CD4-positive, CD25-positive, alpha-beta regulatory T cell (primary cell): Measurements from ENCODE around the gene RAPGEF4. TPM values are rescaled to one million over a fixed set of nuclear protein-coding genes. Genes with fewer than 3 reads are reported as not detected.

Experiments used
- ATAC-seq, 2 donors: fragments of 150-1000 bp; cut with Tn5 transposase; one replicate each; pipeline ENCODE4 v1.10.0; 2021; ENCODE audit warnings: low read depth in 2 of 2, moderate number of reproducible peaks in 2 of 2, moderate library complexity in 1 of 2
- DNase-seq, 3 donors: peaks; one replicate each; pipeline versions ENCODE4 v3.0.0 to v3.0.0-alpha.2; 2012 to 2022; ENCODE audit warnings: mixed read lengths in 1 of 3
- H3K27ac ChIP-seq: one replicate; pipeline ENCODE4 v1.7.0; 2013; ENCODE audit warnings: mild to moderate bottlenecking, low read length; ENCODE audit not compliant: insufficient read depth, poor library complexity, severe bottlenecking
- H3K27me3 ChIP-seq: one replicate; pipeline ENCODE4 v1.7.0; 2013; ENCODE audit warnings: low read length; ENCODE audit not compliant: control insufficient read depth, insufficient read depth
- H3K36me3 ChIP-seq: one replicate; pipeline ENCODE4 v1.7.0; 2013; ENCODE audit warnings: mild to moderate bottlenecking, low read length, moderate library complexity; ENCODE audit not compliant: control insufficient read depth, insufficient read depth
- H3K4me1 ChIP-seq: 2 replicates; pipeline ENCODE4 v1.7.0; 2013; ENCODE audit warnings: mild to moderate bottlenecking, low read length; ENCODE audit not compliant: insufficient read depth, control insufficient read depth, poor library complexity, severe bottlenecking
- H3K4me3 ChIP-seq: one replicate; pipeline ENCODE4 v1.7.0; 2013; ENCODE audit warnings: low read depth, mild to moderate bottlenecking, low read length, moderate library complexity
- H3K9me3 ChIP-seq, 2 experiments: 1 replicate in 1 of 2; 2 replicates in 1 of 2; pipeline ENCODE4 v1.7.0; 2013; ENCODE audit warnings: low read length in 2 of 2, mild to moderate bottlenecking in 1 of 2, moderate library complexity in 1 of 2; ENCODE audit not compliant: control insufficient read depth in 2 of 2
- H3K27ac Mint-ChIP-seq, 3 donors: one replicate each; pipeline ENCODE4 v1.8.0; 2020 to 2022; ENCODE audit warnings: mild to moderate bottlenecking in 3 of 3, mixed read lengths in 3 of 3, moderate library complexity in 2 of 3
- H3K27me3 Mint-ChIP-seq: one replicate; pipeline ENCODE4 v1.8.0; 2022; ENCODE audit warnings: mild to moderate bottlenecking, mixed read lengths
- H3K36me3 Mint-ChIP-seq: one replicate; pipeline ENCODE4 v1.8.0; 2020; ENCODE audit warnings: mixed read lengths
- H3K4me1 Mint-ChIP-seq, 4 donors: one replicate each; pipeline ENCODE4 v1.8.0; 2020 to 2022; ENCODE audit warnings: mixed read lengths in 4 of 4, mild to moderate bottlenecking in 1 of 4
- H3K4me3 Mint-ChIP-seq, 4 donors: one replicate each; pipeline ENCODE4 v1.8.0; 2020 to 2022; ENCODE audit warnings: mild to moderate bottlenecking in 4 of 4, mixed read lengths in 4 of 4, moderate library complexity in 3 of 4
- H3K9me3 Mint-ChIP-seq, 7 donors: one replicate each; pipeline ENCODE4 v1.8.0; 2020 to 2022; ENCODE audit warnings: mixed read lengths in 7 of 7, mild to moderate bottlenecking in 3 of 7, moderate library complexity in 2 of 7
- polyA plus RNA-seq, 4 donors: library from polyadenylated mRNA; unstranded; fragments of 300-500 nt; fragmentation: Illumina TruSeq; gene quantifications; one replicate each; pipeline ENCODE4 v1.2.3, GENCODE V29; 2021
- total RNA-seq: library from RNA; stranded (reverse); gene quantifications from one replicate; pipeline ENCODE4 v1.2.3, GENCODE V29; 2022

The RAPGEF4 gene
- total and polyA plus RNA-seq, 5 donors from 2014 or later = 1.4 TPM; not detected in 4

GRCh38 chr2:172821370-172822338 is 86.0 kb downstream of the RAPGEF4 start:
- no peaks in the 10 kb centered on the region for H3K36me3 ChIP-seq
- Mint-ChIP-seq H3K36me3 (no peaks in the 10 kb centered on the region), H3K9me3 (no peaks in the 10 kb centered on the region), H3K27me3 (no peaks in the 10 kb centered on the region), H3K27ac (no peak overlapping the region), H3K4me3 (no peak overlapping the region), H3K4me1 (no peaks in the 10 kb centered on the region)
- H3K27me3 ChIP-seq = no peaks in the 10 kb centered on the region
- no peaks in the 10 kb centered on the region for H3K4me1 ChIP-seq
- DNase-seq (no peak), ATAC-seq (no peak)
- no peak overlapping the region for H3K4me3 ChIP-seq
- no peak overlapping the region for H3K27ac ChIP-seq
- no peaks in the 10 kb centered on the region for H3K9me3 ChIP-seq

- no peak overlapping the region for H3K27ac ChIP-seq
- Mint-ChIP-seq H3K4me3 (no peak overlapping the region), H3K27ac (no peak overlapping the region), H3K9me3 (no peaks in the 10 kb centered on the region), H3K4me1 (no peaks in the 10 kb centered on the region), H3K27me3 (no peaks in the 10 kb centered on the region), H3K36me3 (no peaks in the 10 kb centered on the region)
- no peaks in the 10 kb centered on the region for H3K36me3 ChIP-seq
- H3K4me1 ChIP-seq = no peaks in the 10 kb centered on the region
- H3K4me3 ChIP-seq = no peak overlapping the region
- H3K27me3 ChIP-seq = no peaks in the 10 kb centered on the region
- DNase-seq (no peak), ATAC-seq (no peak)
- no peaks in the 10 kb centered on the region for H3K9me3 ChIP-seq
These were observed 86.9 kb downstream of the RAPGEF4 start for GRCh38 chr2:172822585-172822984.

DNA sequence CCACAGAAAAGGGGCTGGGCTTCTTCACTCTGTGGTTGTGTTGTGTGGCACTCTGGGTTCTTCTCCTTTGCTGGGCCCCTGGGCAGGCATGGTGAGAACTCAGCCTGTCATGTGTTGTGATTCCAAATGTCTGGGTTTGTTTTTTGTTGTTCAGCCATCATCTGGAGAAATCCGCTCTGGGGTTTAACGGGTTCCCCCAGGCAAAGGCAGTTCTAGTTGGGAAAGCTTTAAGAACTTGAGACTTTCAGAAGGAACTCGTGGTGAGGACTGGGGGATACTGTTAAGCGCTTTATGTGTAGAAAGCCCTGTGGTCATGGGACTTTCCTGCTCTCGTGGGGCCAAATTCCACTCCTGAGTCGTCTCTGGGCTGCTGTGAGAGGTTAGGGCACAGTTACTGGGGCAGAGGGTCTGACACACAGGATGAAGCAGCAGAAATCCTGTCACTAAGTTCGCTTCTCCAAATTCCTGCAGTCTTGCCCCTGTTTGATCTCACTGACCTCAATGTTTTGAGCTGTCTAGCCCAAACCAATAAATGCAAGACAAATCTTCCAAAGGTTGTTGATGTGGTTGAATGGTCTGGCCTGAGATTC is 87.7 kb downstream of the RAPGEF4 start:
- Histone ChIP-seq H3K4me3 (no peak overlapping the region), H3K9me3 (no peaks in the 10 kb centered on the region), H3K27me3 (no peaks in the 10 kb centered on the region), H3K27ac (no peak overlapping the region), H3K36me3 (no peaks in the 10 kb centered on the region), H3K4me1 (no peaks in the 10 kb centered on the region)
- no peaks in the 10 kb centered on the region for H3K9me3 Mint-ChIP-seq
- no peak overlapping the region for H3K27ac Mint-ChIP-seq
- no peak for ATAC-seq
- no peak for DNase-seq
- H3K36me3 Mint-ChIP-seq = no peaks in the 10 kb centered on the region
- no peak overlapping the region for H3K4me3 Mint-ChIP-seq
- H3K27me3 Mint-ChIP-seq = no peaks in the 10 kb centered on the region
- no peaks in the 10 kb centered on the region for H3K4me1 Mint-ChIP-seq

- Histone ChIP-seq H3K36me3 (no peaks in the 10 kb centered on the region), H3K27me3 (no peaks in the 10 kb centered on the region), H3K4me1 (no peaks in the 10 kb centered on the region), H3K27ac (no peak overlapping the region), H3K9me3 (no peaks in the 10 kb centered on the region), H3K4me3 (no peak overlapping the region)
- no peak for DNase-seq
- Mint-ChIP-seq H3K36me3 (no peaks in the 10 kb centered on the region), H3K27me3 (no peaks in the 10 kb centered on the region), H3K4me3 (no peak overlapping the region), H3K4me1 (no peaks in the 10 kb centered on the region), H3K27ac (no peak overlapping the region), H3K9me3 (no peaks in the 10 kb centered on the region)
- no peak for ATAC-seq
These were observed 90.9 kb downstream of the RAPGEF4 start for GRCh38 chr2:172826522-172826921.

DNA sequence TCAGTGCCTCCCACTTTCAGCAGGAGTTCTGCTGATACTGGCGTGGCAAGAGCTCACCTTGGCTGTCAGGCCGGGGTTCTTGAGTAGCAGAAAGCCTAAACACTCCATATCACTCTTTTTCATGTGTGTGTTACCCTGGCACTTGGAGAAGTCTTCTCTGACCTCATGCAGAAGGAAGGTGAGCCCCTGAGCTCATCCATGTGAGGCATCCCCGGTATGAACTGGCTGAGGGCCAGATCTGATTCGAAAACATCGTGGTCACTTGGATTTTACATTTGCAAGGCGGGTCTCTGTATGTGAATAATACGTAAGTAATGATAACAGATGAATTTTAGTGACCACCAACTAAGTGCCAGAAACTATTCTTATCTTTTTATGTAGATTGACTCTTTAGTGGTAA is 93.6 kb downstream of the RAPGEF4 start:
- Histone ChIP-seq H3K4me1 (no peaks in the 10 kb centered on the region), H3K36me3 (no peaks in the 10 kb centered on the region), H3K4me3 (no peak overlapping the region), H3K27me3 (no peaks in the 10 kb centered on the region), H3K9me3 (no peaks in the 10 kb centered on the region), H3K27ac (no peak overlapping the region)
- Mint-ChIP-seq H3K9me3 (no peaks in the 10 kb centered on the region), H3K4me1 (no peaks in the 10 kb centered on the region), H3K4me3 (no peak overlapping the region), H3K27ac (no peak overlapping the region), H3K27me3 (peaks cover 4% of the 10 kb centered on the region), H3K36me3 (no peaks in the 10 kb centered on the region)
- DNase-seq = no peak
- no peak for ATAC-seq

DNA sequence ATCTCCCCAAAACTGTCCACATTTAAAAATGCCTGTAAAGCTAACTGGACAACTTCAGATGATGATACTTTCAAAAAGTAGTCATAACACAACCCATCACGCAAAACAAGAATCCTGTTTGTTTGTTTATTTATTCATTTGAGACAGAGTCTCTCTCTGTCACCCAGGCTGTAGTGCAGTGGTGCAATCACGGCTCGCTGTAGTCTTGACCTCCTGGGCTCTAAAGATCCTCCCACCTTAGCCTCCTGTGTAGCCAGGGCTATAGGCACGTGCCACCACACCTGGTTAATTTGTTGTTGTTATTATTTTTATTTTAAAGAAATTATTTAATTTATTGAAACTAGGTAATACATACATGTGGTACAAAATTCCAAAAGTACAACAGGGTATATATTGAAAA is 94.8 kb downstream of the RAPGEF4 start:
- Mint-ChIP-seq H3K27me3 (peaks cover 5% of the 10 kb centered on the region), H3K36me3 (no peaks in the 10 kb centered on the region), H3K4me1 (no peaks in the 10 kb centered on the region), H3K9me3 (no peaks in the 10 kb centered on the region), H3K4me3 (no peak overlapping the region), H3K27ac (no peak overlapping the region)
- Histone ChIP-seq H3K36me3 (no peaks in the 10 kb centered on the region), H3K27me3 (no peaks in the 10 kb centered on the region), H3K9me3 (no peaks in the 10 kb centered on the region), H3K4me1 (no peaks in the 10 kb centered on the region), H3K27ac (no peak overlapping the region), H3K4me3 (no peak overlapping the region)
- ATAC-seq (no peak), DNase-seq (no peak)

- no peak overlapping the region for H3K27ac ChIP-seq
- Mint-ChIP-seq H3K27ac (no peak overlapping the region), H3K36me3 (no peaks in the 10 kb centered on the region), H3K4me3 (no peak overlapping the region), H3K9me3 (no peaks in the 10 kb centered on the region), H3K27me3 (peaks cover 5% of the 10 kb centered on the region), H3K4me1 (peaks cover 0 to 3% (median under 1%) of the 10 kb centered on the region in 4 donors)
- no peak overlapping the region for H3K4me3 ChIP-seq
- no peaks in the 10 kb centered on the region for H3K36me3 ChIP-seq
- no peaks in the 10 kb centered on the region for H3K27me3 ChIP-seq
- ATAC-seq (no peak), DNase-seq (no peak)
- no peaks in the 10 kb centered on the region for H3K4me1 ChIP-seq
- H3K9me3 ChIP-seq = no peaks in the 10 kb centered on the region
These were observed 98.3 kb downstream of the RAPGEF4 start for GRCh38 chr2:172833898-172834297.

DNA sequence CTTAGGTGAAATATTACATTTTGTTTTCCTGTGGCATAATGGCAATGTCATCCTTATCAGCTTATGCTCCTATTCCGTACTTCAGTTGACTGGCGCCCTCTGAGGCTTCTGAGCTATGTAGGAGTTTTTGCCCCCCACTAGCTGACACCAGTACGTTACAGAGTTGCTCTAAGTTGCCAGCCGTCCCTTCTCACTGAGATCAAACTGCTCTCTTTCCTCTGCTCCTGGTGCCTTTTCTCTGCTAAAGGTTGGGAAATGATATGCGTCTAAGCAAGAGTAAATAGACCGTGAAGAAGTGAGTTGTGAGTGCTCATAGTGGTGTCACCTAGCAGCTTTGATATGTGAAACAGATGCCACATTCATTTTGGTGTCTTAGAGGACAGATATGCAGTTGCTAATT is 99.2 kb downstream of the RAPGEF4 start:
- H3K36me3 ChIP-seq = no peaks in the 10 kb centered on the region
- no peaks in the 10 kb centered on the region for H3K9me3 Mint-ChIP-seq
- no peak overlapping the region for H3K4me3 Mint-ChIP-seq
- H3K4me1 ChIP-seq = no peaks in the 10 kb centered on the region
- no peak overlapping the region for H3K4me3 ChIP-seq
- no peak overlapping the region for H3K27ac Mint-ChIP-seq
- H3K9me3 ChIP-seq = no peaks in the 10 kb centered on the region
- H3K36me3 Mint-ChIP-seq = no peaks in the 10 kb centered on the region
- no peak overlapping the region for H3K27ac ChIP-seq
- H3K27me3 Mint-ChIP-seq = peaks cover 5% of the 10 kb centered on the region
- no peaks in the 10 kb centered on the region for H3K27me3 ChIP-seq
- ATAC-seq (no peak), DNase-seq (no peak)
- peaks cover 0 to 3% (median under 1%) of the 10 kb centered on the region in 4 donors for H3K4me1 Mint-ChIP-seq
